Keratinocyte (primary cell): ENCODE measurements around the gene STPG4. TPM values are rescaled to one million over a fixed set of nuclear protein-coding genes. Genes with fewer than 3 reads are reported as not detected.

Source experiments
- DNase-seq: peaks from one replicate; pipeline ENCODE4 v3.0.0-alpha.2; 2011; ENCODE audit warnings: low read depth, missing footprints, low spot score
- FAIRE-seq: peaks from 2 replicates; lab custom pipeline; 2011; peaks lifted over from hg19 to GRCh38; lab: Jason Lieb, UNC
- H2AFZ ChIP-seq: 2 replicates; pipeline ENCODE4 v1.6.0; 2012; ENCODE audit warnings: low read length, control low read depth, inconsistent platforms; ENCODE audit not compliant: control insufficient read depth
- H3K27ac ChIP-seq: 2 replicates; pipeline ENCODE4 v1.5.1; 2011; ENCODE audit warnings: low read length; ENCODE audit not compliant: control insufficient read depth, insufficient read depth
- H3K27me3 ChIP-seq: 3 replicates; pipeline ENCODE4 v1.6.0; 2011; ENCODE audit warnings: low read length; ENCODE audit not compliant: control insufficient read depth, insufficient read depth; ENCODE audit errors: extremely low read depth
- H3K36me3 ChIP-seq, 2 experiments: 2 replicates in 1 of 2; 3 replicates in 1 of 2; pipeline ENCODE4 v1.5.1; 2011; ENCODE audit warnings: low read length in 2 of 2, mild to moderate bottlenecking in 1 of 2; ENCODE audit not compliant: control insufficient read depth in 2 of 2, insufficient read depth in 2 of 2; ENCODE audit errors: extremely low read depth in 1 of 2
- H3K4me1 ChIP-seq: 3 replicates; pipeline ENCODE4 v1.5.1; 2011; ENCODE audit warnings: low read length; ENCODE audit not compliant: control insufficient read depth, insufficient read depth; ENCODE audit errors: extremely low read depth
- H3K4me2 ChIP-seq: 3 replicates; pipeline ENCODE4 v1.6.0; 2011; ENCODE audit warnings: low read depth, low read length; ENCODE audit not compliant: control insufficient read depth, insufficient read depth; ENCODE audit errors: extremely low read depth
- H3K4me3 ChIP-seq, 3 experiments: fragments of 200-600 bp in 1 of 3; sonication (generic) in 1 of 3; 2 replicates in 2 of 3; 3 replicates in 1 of 3; pipeline ENCODE4 v1.5.1; 2011 to 2016; ENCODE audit warnings: low read length in 3 of 3, mild to moderate bottlenecking in 3 of 3, control low read depth in 2 of 3, inconsistent platforms in 1 of 3, low read depth in 1 of 3, mixed read lengths in 1 of 3, mixed run types in 1 of 3, moderate library complexity in 1 of 3; ENCODE audit not compliant: control insufficient read depth in 2 of 3, insufficient read depth in 2 of 3; ENCODE audit errors: extremely low read depth in 1 of 3
- H3K79me2 ChIP-seq: 2 replicates; pipeline ENCODE4 v1.6.0; 2012; ENCODE audit warnings: low read length; ENCODE audit not compliant: control insufficient read depth, insufficient read depth
- H3K9ac ChIP-seq: 3 replicates; pipeline ENCODE4 v1.6.0; 2011; ENCODE audit warnings: low read length; ENCODE audit not compliant: control insufficient read depth, insufficient read depth; ENCODE audit errors: extremely low read depth
- H3K9me1 ChIP-seq: 3 replicates; pipeline ENCODE4 v1.6.0; 2011; ENCODE audit warnings: low read length; ENCODE audit not compliant: control insufficient read depth, insufficient read depth; ENCODE audit errors: extremely low read depth
- H3K9me3 ChIP-seq: 2 replicates; pipeline ENCODE4 v1.5.1; 2012; ENCODE audit warnings: low read depth, low read length; ENCODE audit not compliant: control insufficient read depth
- H4K20me1 ChIP-seq: 3 replicates; pipeline ENCODE4 v1.6.0; 2011; ENCODE audit warnings: low read length; ENCODE audit not compliant: control insufficient read depth, insufficient read depth; ENCODE audit errors: extremely low read depth
- CTCF ChIP-seq, 3 experiments: IDR thresholded peaks in 1 of 3; conservative IDR thresholded peaks in 1 of 3; optimal IDR thresholded peaks in 1 of 3; 2 replicates in 2 of 3; 3 replicates in 1 of 3; pipeline versions ENCODE3 to v1.5.1; 2011; ENCODE audit warnings: low read length in 3 of 3, mild to moderate bottlenecking in 3 of 3, moderate library complexity in 2 of 3, control low read depth in 1 of 3, inconsistent platforms in 1 of 3; ENCODE audit not compliant: insufficient read depth in 2 of 3; ENCODE audit errors: extremely low read depth in 1 of 3
- EZH2 ChIP-seq: IDR thresholded peaks from one replicate; pipeline ENCODE4 v1.6.1; 2012; ENCODE audit warnings: inconsistent platforms, mild to moderate bottlenecking, low read length, moderate library complexity
- dilution Hi-C: fragments of 300-500 bp; cut with MboI; formaldehyde crosslinking; loops from one replicate; pipeline ENCODE4 v1.7.0; 2020; ENCODE audit warnings: low sequenced_read_pairs; ENCODE audit not compliant: extremely low pct_ligation_motif_present
- polyA plus RNA-seq, 5 experiments: library from polyadenylated mRNA; depleted of rRNA in 3 of 5; stranded (reverse) in 3 of 5; stranded (forward) in 1 of 5; unstranded in 1 of 5; fragments of >200 nt; gene quantifications; 1 replicate in 1 of 5; 2 replicates in 3 of 5; 3 replicates in 1 of 5; pipeline versions ENCODE4 v1.2.1 to v1.2.3, GENCODE V29; 2011 to 2012; ENCODE audit warnings: missing spikeins in 2 of 5, low read depth in 1 of 5, low replicate concordance in 1 of 5

The STPG4 gene
- polyA plus RNA-seq, 1 donor (not counting 4 experiments of a cell fraction or from before 2014, with no cell fraction given): 0.26 TPM

- no peak overlapping the region for H2AFZ ChIP-seq
- no peaks in the 10 kb centered on the region for H3K27me3 ChIP-seq
- H3K4me3 ChIP-seq: no peak overlapping the region
- H3K79me2 ChIP-seq: no peaks in the 10 kb centered on the region
- no peaks in the 10 kb centered on the region for H3K9me1 ChIP-seq
- H3K9ac ChIP-seq: no peak overlapping the region
- no peak for TF ChIP-seq CTCF (optimal IDR thresholded peaks at IDR 0.05 in 1 of 3, IDR thresholded peaks at IDR 0.05 in 1 of 3, conservative IDR thresholded peaks at IDR 0.05 in 1 of 3; ENCODE audit: extremely low read depth in 1 of 3, insufficient read depth in 2 of 3, low read length in 3 of 3)
- DNase-seq: no peak
- H3K4me1 ChIP-seq: no peaks in the 10 kb centered on the region
- H4K20me1 ChIP-seq: no peaks in the 10 kb centered on the region
- no peak overlapping the region for H3K4me2 ChIP-seq
- no peak overlapping the region for H3K27ac ChIP-seq
- dilution Hi-C loops: no loop called here
- H3K36me3 ChIP-seq: peaks cover 0 to 1% of the 10 kb centered on the region in 2 experiments
- no peak for FAIRE-seq
- H3K9me3 ChIP-seq: no peaks in the 10 kb centered on the region
These were observed 26.4 kb downstream of the STPG4 start for GRCh38 chr2:47128705-47129104.

DNA sequence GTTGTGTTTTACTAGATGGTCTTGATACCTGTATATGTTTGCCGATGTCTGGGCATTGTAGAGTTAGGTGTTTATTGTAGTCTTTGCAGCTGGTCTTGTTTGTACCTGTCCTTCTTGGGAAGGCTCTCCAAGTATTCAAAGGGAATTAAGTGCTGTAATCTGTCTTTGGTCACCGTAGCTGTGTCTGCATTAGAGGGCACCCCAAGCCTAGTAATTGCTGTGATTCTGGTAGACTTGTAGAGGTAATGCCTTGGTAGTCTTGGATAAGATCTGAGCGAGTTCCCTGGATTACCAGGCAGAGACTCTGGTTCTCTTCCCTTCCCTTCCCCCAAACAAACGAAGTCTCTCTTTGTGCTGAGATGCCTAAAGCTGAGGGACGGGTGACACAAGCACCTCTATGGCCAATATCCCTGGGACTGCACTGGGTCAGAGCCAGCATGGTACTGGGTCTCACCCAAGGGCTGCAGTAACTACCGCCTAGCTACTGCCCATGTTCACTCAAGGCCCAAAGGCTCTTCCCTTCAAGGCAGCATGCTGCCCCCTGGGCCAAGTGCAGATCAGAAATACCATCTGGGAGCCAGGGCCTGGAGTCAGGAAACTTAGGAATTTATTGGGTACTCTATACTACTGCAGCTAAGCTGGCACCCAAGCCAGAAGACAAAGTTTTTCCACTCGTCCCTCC is 27.1 kb downstream of the STPG4 start:
- FAIRE-seq (no peak), DNase-seq (no peak)
- Histone ChIP-seq H3K9me3 (no peaks in the 10 kb centered on the region), H3K9ac (no peak overlapping the region), H3K9me1 (no peaks in the 10 kb centered on the region), H3K4me3 (no peak overlapping the region), H3K27me3 (no peaks in the 10 kb centered on the region), H3K36me3 (peaks cover 0 to 1% of the 10 kb centered on the region in 2 experiments), H3K4me1 (no peaks in the 10 kb centered on the region), H3K4me2 (no peak overlapping the region), H2AFZ (no peak overlapping the region), H3K79me2 (no peaks in the 10 kb centered on the region), H4K20me1 (no peaks in the 10 kb centered on the region), H3K27ac (no peak overlapping the region)
- peak in 1 of 3 experiments; percentile 32 for TF ChIP-seq CTCF (optimal IDR thresholded peaks at IDR 0.05 in 1 of 3, IDR thresholded peaks at IDR 0.05 in 1 of 3, conservative IDR thresholded peaks at IDR 0.05 in 1 of 3; ENCODE audit: extremely low read depth in 1 of 3, insufficient read depth in 2 of 3, low read length in 3 of 3)
- no peak for TF ChIP-seq EZH2
- dilution Hi-C loops: no loop called here
